Small intestine (tissue), 7 donors: ENCODE data around the gene SMARCC1. TPM values are rescaled to one million over a fixed set of nuclear protein-coding genes. Genes with fewer than 3 reads are reported as not detected.

Source experiments
- DNase-seq, 2 donors: peaks; one replicate each; pipeline versions ENCODE4 v3.0.0 to v3.0.0-alpha.2; 2013
- FAIRE-seq: peaks from 2 replicates; lab custom pipeline; 2012; peaks lifted over from hg19 to GRCh38; lab: Jason Lieb, UNC
- H3K27ac ChIP-seq, 3 donors: one replicate each; pipeline ENCODE4 v1.5.1; 2013; ENCODE audit warnings: low read length in 2 of 3, mild to moderate bottlenecking in 2 of 3, control low read depth in 1 of 3, inconsistent platforms in 1 of 3, low read depth in 1 of 3, moderate library complexity in 1 of 3
- H3K27me3 ChIP-seq, 3 donors: one replicate each; pipeline ENCODE4 v1.6.1; 2013; ENCODE audit warnings: low read length in 3 of 3, inconsistent platforms in 1 of 3; ENCODE audit not compliant: control insufficient read depth in 3 of 3, insufficient read depth in 3 of 3
- H3K36me3 ChIP-seq, 3 donors: one replicate each; pipeline ENCODE4 v1.6.1; 2013; ENCODE audit warnings: low read length in 3 of 3, inconsistent platforms in 1 of 3, low read depth in 1 of 3, mild to moderate bottlenecking in 1 of 3, moderate library complexity in 1 of 3; ENCODE audit not compliant: control insufficient read depth in 3 of 3, insufficient read depth in 2 of 3
- H3K4me1 ChIP-seq, 3 donors: one replicate each; pipeline ENCODE4 v1.6.1; 2013; ENCODE audit warnings: low read length in 2 of 3, inconsistent platforms in 1 of 3, low read depth in 1 of 3, mild to moderate bottlenecking in 1 of 3, moderate library complexity in 1 of 3; ENCODE audit not compliant: control insufficient read depth in 3 of 3, insufficient read depth in 2 of 3
- H3K4me3 ChIP-seq, 3 donors: one replicate each; pipeline ENCODE4 v1.5.1; 2013; ENCODE audit warnings: low read length in 3 of 3, control low read depth in 1 of 3, inconsistent platforms in 1 of 3, low read depth in 1 of 3, mild to moderate bottlenecking in 1 of 3, moderate library complexity in 1 of 3
- H3K9me3 ChIP-seq, 2 donors: one replicate each; pipeline ENCODE4 v1.6.1; 2013; ENCODE audit warnings: low read depth in 1 of 2, low read length in 1 of 2; ENCODE audit not compliant: control insufficient read depth in 2 of 2, insufficient read depth in 1 of 2
- WGBS, 3 donors: extraction: QIAGEN DNeasy Blood & Tissue Kit; methylation state at CpG; one replicate each; pipeline ENCODE4 v1.1.7; 2013; 5-methylcytosine and 5-hydroxymethylcytosine counted together
- polyA plus RNA-seq, 4 donors: library from polyadenylated mRNA; stranded (reverse) in 3 of 4; unstranded in 1 of 4; fragments of 200-250 nt in 3 of 4; fragments of 120-200 nt in 1 of 4; gene quantifications; one replicate each; pipeline versions ENCODE4 v1.2.1 to v1.2.3, GENCODE V29; 2013
- donor health status: healthy with polysubstance abuse.
- donor health status: control.
- donor health status: control.
- donor health status: Bipolar disorder and iron deficiency.
- donor health status: healthy.

SMARCC1 gene
- polyA plus RNA-seq, 4 donors = 10.7 to 52.6 (median 19.4) TPM

GRCh38 chr3:47803480-47804025 lies 21.9 kb upstream of the SMARCC1 start:
- Histone ChIP-seq H3K27me3 (no peaks in the 10 kb centered on the region), H3K9me3 (no peaks in the 10 kb centered on the region), H3K36me3 (peaks cover 0 to 21% (median 0%) of the 10 kb centered on the region in 3 donors), H3K4me1 (peaks cover 2 to 13% (median 9%) of the 10 kb centered on the region in 3 donors), H3K27ac (peak overlapping the region; percentile 46 to 97 (median 97)), H3K4me3 (peak overlapping the region; percentile 84 to 93 (median 90))
- FAIRE-seq = no peak
- no peak for DNase-seq
- WGBS, 3 donors = 0 to 1% (median 0%) methylated on average over 11 to 20 of the region's 20 CpGs

GRCh38 chr3:47802734-47803479 lies 21.2 kb upstream of the SMARCC1 start, which contains the start of gene DHX30:
DHX30 (plus strand) TSS chr3:47803138; CDS start chr3:47810684, 7,546 bp downstream.
- H3K36me3 ChIP-seq = peaks cover 0 to 14% (median 0%) of the 10 kb centered on the region in 3 donors
- H3K9me3 ChIP-seq = no peaks in the 10 kb centered on the region
- peak within 1 kb of the TSS; percentile 95 to 97 (median 97) for H3K27ac ChIP-seq
- WGBS, 3 donors = 1% methylated on average over 51 to 90 of the region's 90 CpGs
- peaks cover 2 to 13% (median 9%) of the 10 kb centered on the region in 3 donors for H3K4me1 ChIP-seq
- DNase-seq (peak; percentile 87 to 97), FAIRE-seq (no peak)
- no peaks in the 10 kb centered on the region for H3K27me3 ChIP-seq
- peak within 1 kb of the TSS; percentile 84 to 93 (median 90) for H3K4me3 ChIP-seq

- no peak for DNase-seq
- Histone ChIP-seq H3K27ac (no peak overlapping the region), H3K36me3 (no peaks in the 10 kb centered on the region), H3K9me3 (no peaks in the 10 kb centered on the region), H3K27me3 (no peaks in the 10 kb centered on the region), H3K4me3 (no peak overlapping the region), H3K4me1 (peaks cover 2 to 13% (median 9%) of the 10 kb centered on the region in 3 donors)
- 84 to 90% (median 86%) methylated on average over 4 of the region's 4 CpGs for WGBS, 3 donors
- FAIRE-seq = no peak
Observed at GRCh38 chr3:47799733-47800132, 18.0 kb upstream of the SMARCC1 start.

- FAIRE-seq (no peak), DNase-seq (no peak)
- H3K27ac ChIP-seq = no peak overlapping the region
- WGBS, 3 donors = 76 to 81% (median 79%) methylated on average over 4 of the region's 4 CpGs
- peaks cover 0 to 6% of the 10 kb centered on the region in 2 donors for H3K9me3 ChIP-seq
- no peaks in the 10 kb centered on the region for H3K4me1 ChIP-seq
- no peaks in the 10 kb centered on the region for H3K27me3 ChIP-seq
- H3K36me3 ChIP-seq = no peaks in the 10 kb centered on the region
- no peak overlapping the region for H3K4me3 ChIP-seq
Observed at GRCh38 chr3:47794544-47794943, 12.9 kb upstream of the SMARCC1 start.

- no peak for FAIRE-seq
- Histone ChIP-seq H3K27ac (no peak overlapping the region), H3K27me3 (no peaks in the 10 kb centered on the region), H3K36me3 (no peaks in the 10 kb centered on the region), H3K4me3 (no peak overlapping the region), H3K9me3 (peaks cover 0 to 6% of the 10 kb centered on the region in 2 donors), H3K4me1 (no peaks in the 10 kb centered on the region)
- DNase-seq = no peak
- WGBS, 3 donors = 91 to 94% (median 93%) methylated on average over 2 of the region's 2 CpGs
Observed at GRCh38 chr3:47792699-47793098, 11.0 kb upstream of the SMARCC1 start.

- H3K27me3 ChIP-seq = no peaks in the 10 kb centered on the region
- H3K4me3 ChIP-seq = no peak overlapping the region
- FAIRE-seq (no peak), DNase-seq (no peak)
- no peak overlapping the region for H3K27ac ChIP-seq
- no peaks in the 10 kb centered on the region for H3K4me1 ChIP-seq
- no peaks in the 10 kb centered on the region for H3K36me3 ChIP-seq
- WGBS, 3 donors = 92 to 94% (median 92%) methylated on average over 16 of the region's 16 CpGs
- peaks cover 0 to 6% of the 10 kb centered on the region in 2 donors for H3K9me3 ChIP-seq
Observed at GRCh38 chr3:47791193-47791855, 9.6 kb upstream of the SMARCC1 start.

GRCh38 chr3:47783673-47784072 lies 2.0 kb upstream of the SMARCC1 start:
- no peak for DNase-seq
- H3K4me3 ChIP-seq = no peak overlapping the region
- no peaks in the 10 kb centered on the region for H3K27me3 ChIP-seq
- no peak for FAIRE-seq
- H3K4me1 ChIP-seq = peaks cover 5 to 8% (median 7%) of the 10 kb centered on the region in 3 donors
- H3K27ac ChIP-seq = no peak overlapping the region
- no peaks in the 10 kb centered on the region for H3K9me3 ChIP-seq
- peaks cover 0 to under 1% (median 0%) of the 10 kb centered on the region in 3 donors for H3K36me3 ChIP-seq
